HEK293 (cell line): Measurements from ENCODE around the gene IDI2.

Experiments used
- CTCF ChIA-PET: fragments of 350-600 bp; formaldehyde crosslinking; extraction: SDS; loops from one replicate; lab custom pipeline; 2021; ENCODE audit warnings: antibody characterized with exemption; lab: Yijun Ruan, JAX
- POLR2A ChIA-PET: fragments of 300-600 bp; formaldehyde crosslinking; extraction: SDS; loops from one replicate; lab custom pipeline; 2020; ENCODE audit warnings: antibody characterized with exemption, inconsistent platforms; lab: Yijun Ruan, JAX
- H3K27ac ChIP-seq: fragments of 200-500 bp; sonication (Bioruptor generic); 2 replicates; pipeline ENCODE4 v1.5.1; 2014; ENCODE audit warnings: low read depth, low read length, control low read depth, inconsistent platforms; ENCODE audit errors: extremely low read depth
- H3K36me3 ChIP-seq, 2 experiments: fragments of 200-500 bp in 1 of 2; sonication (Bioruptor generic) in 1 of 2; 1 replicate in 1 of 2; 2 replicates in 1 of 2; pipeline ENCODE4 v1.5.1; 2014 to 2017; ENCODE audit warnings: inconsistent platforms in 2 of 2, low read length in 2 of 2; ENCODE audit not compliant: control insufficient read depth in 2 of 2, insufficient read depth in 1 of 2
- H3K4me1 ChIP-seq: fragments of 200-500 bp; sonication (Bioruptor generic); 2 replicates; pipeline ENCODE4 v1.5.1; 2014; ENCODE audit warnings: mild to moderate bottlenecking, low read length, inconsistent platforms; ENCODE audit not compliant: control insufficient read depth, insufficient read depth
- H3K4me3 ChIP-seq: 2 replicates; pipeline ENCODE4 v1.5.1; 2011; ENCODE audit warnings: low read depth, mild to moderate bottlenecking, control low read depth, low read length, moderate library complexity
- H3K9me3 ChIP-seq: fragments of 200-500 bp; sonication (Bioruptor generic); 2 replicates; pipeline ENCODE4 v1.5.1; 2014; ENCODE audit warnings: low read depth, low read length, inconsistent platforms; ENCODE audit not compliant: control insufficient read depth, insufficient read depth
- GLIS2 ChIP-seq: fragments of 450-650 bp; formaldehyde crosslinking; IDR thresholded peaks from 2 replicates; pipeline ENCODE4 v1.5.1; 2016; ENCODE audit warnings: missing biosample characterization, missing genetic modification characterization
- KLF1 ChIP-seq: fragments of 450-650 bp; formaldehyde crosslinking; IDR thresholded peaks from 2 replicates; pipeline ENCODE4 v1.5.1; 2016; ENCODE audit warnings: missing biosample characterization, missing genetic modification characterization
- SP3 ChIP-seq: fragments of 450-650 bp; formaldehyde crosslinking; IDR thresholded peaks from 2 replicates; pipeline ENCODE4 v1.5.1; 2016; ENCODE audit warnings: missing biosample characterization, missing genetic modification characterization
- TCF7L2 ChIP-seq: IDR thresholded peaks from 2 replicates; pipeline ENCODE4 v1.6.1; 2011; ENCODE audit warnings: low read depth, mild to moderate bottlenecking, inconsistent platforms, low read length, moderate library complexity, borderline replicate concordance
- YY1 ChIP-seq: fragments of 450-650 bp; formaldehyde crosslinking; IDR thresholded peaks from 2 replicates; pipeline ENCODE4 v1.5.1; 2018; ENCODE audit warnings: missing biosample characterization, missing genetic modification characterization
- YY2 ChIP-seq: fragments of 450-650 bp; formaldehyde crosslinking; IDR thresholded peaks from 2 replicates; pipeline ENCODE4 v1.5.1; 2016; ENCODE audit warnings: missing biosample characterization, missing genetic modification characterization
- ZBTB7A ChIP-seq: fragments of 450-650 bp; formaldehyde crosslinking; IDR thresholded peaks from 2 replicates; pipeline ENCODE4 v1.5.1; 2016; ENCODE audit warnings: low read depth, missing biosample characterization, missing genetic modification characterization
- ZNF146 ChIP-seq: fragments of 450-650 bp; formaldehyde crosslinking; IDR thresholded peaks from 2 replicates; pipeline ENCODE4 v1.5.1; 2016; ENCODE audit warnings: missing biosample characterization, missing genetic modification characterization
- ZNF610 ChIP-seq: fragments of 450-650 bp; formaldehyde crosslinking; IDR thresholded peaks from 2 replicates; pipeline ENCODE4 v1.5.1; 2016; ENCODE audit warnings: missing biosample characterization, missing genetic modification characterization, borderline replicate concordance
- ZNF768 ChIP-seq: fragments of 450-650 bp; formaldehyde crosslinking; IDR thresholded peaks from 2 replicates; pipeline ENCODE4 v1.5.1; 2018; ENCODE audit warnings: missing biosample characterization, mild to moderate bottlenecking, missing genetic modification characterization
- ZNF830 ChIP-seq: fragments of 450-650 bp; IDR thresholded peaks from 2 replicates; pipeline ENCODE4 v1.5.0; 2018; ENCODE audit warnings: missing biosample characterization, missing genetic modification characterization, low read depth, mild to moderate bottlenecking, moderate library complexity
- ZSCAN30 ChIP-seq: fragments of 450-650 bp; IDR thresholded peaks from 2 replicates; pipeline ENCODE4 v1.5.1; 2018; ENCODE audit warnings: missing biosample characterization, mild to moderate bottlenecking, missing genetic modification characterization, moderate library complexity
- TF ChIP-seq, protein P1 (sequence below): sonication (generic); formaldehyde crosslinking; IDR thresholded peaks from 2 replicates; pipeline ENCODE4 v1.8.1; 2022; ENCODE audit warnings: mild to moderate bottlenecking, moderate library complexity, missing genetic modification reagents
- TF ChIP-seq, protein P2 (sequence below): fragments of 450-650 bp; formaldehyde crosslinking; IDR thresholded peaks from 2 replicates; pipeline ENCODE4 v1.5.1; 2016; ENCODE audit warnings: missing biosample characterization, missing genetic modification characterization
- TF ChIP-seq, protein P3 (sequence below): fragments of 450-650 bp; formaldehyde crosslinking; IDR thresholded peaks from 2 replicates; pipeline ENCODE4 v1.5.1; 2016; ENCODE audit warnings: missing biosample characterization, missing genetic modification characterization, borderline replicate concordance

The IDI2 gene

DNA sequence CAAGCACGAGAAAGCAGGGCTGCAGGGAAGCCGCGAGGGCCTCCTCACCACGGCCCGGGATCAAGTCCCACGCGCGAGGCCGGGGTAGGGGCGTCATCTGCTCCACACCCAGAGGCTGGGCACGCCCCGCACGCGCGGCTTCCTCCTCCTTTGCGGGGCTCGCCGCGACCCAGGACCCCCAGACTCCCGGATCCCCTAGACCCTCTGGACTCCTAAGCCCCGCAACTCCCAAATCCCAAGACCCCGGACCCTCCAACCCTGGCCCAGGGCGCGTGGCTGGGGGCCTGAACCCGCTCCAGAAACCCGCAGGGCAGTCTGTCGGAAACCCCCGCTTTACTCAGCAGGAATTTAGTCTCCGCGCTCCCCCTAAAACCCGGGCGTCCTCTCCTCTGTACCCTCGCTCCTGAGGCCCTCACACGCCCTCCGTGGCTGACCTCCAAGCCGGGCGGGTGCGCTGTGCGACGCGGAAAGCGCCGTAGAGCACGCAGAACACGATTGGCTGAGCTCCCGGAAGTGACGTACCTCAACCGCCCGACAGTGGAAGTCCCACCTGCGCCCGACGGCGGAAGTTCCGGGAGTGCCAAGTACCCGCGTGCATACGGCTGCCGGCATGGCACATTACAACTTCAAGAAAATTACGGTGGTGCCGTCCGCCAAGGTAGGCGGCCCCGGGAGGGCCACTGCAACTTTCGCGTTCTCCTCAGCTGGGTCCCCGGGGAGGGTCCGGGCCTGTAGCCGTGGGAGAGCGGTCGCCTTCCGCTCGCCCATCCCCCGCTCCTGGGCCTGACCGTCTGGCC lies 37.6 kb downstream of the IDI2 start, which contains the start of gene GTPBP4 (continued):
- 0 out of 2 replicates have a peak, but pooled peaks have one; percentile 36 for TF ChIP-seq YY2 (tag by site-specific recombination)
- peak; percentile 72 for TF ChIP-seq ZNF610 (tag by site-specific recombination)
- TF ChIP-seq, protein P1, sequence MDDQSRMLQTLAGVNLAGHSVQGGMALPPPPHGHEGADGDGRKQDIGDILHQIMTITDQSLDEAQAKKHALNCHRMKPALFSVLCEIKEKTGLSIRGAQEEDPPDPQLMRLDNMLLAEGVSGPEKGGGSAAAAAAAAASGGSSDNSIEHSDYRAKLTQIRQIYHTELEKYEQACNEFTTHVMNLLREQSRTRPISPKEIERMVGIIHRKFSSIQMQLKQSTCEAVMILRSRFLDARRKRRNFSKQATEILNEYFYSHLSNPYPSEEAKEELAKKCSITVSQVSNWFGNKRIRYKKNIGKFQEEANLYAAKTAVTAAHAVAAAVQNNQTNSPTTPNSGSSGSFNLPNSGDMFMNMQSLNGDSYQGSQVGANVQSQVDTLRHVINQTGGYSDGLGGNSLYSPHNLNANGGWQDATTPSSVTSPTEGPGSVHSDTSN, result 0 out of 2 replicates have a peak, but pooled peaks have one; percentile 13
- peak; percentile 67 for TF ChIP-seq SP3 (tag by site-specific recombination)
- peak; percentile 53 for TF ChIP-seq KLF1 (tag by site-specific recombination)
- peak; percentile 89; the same call in 1 of the 2 replicates for TF ChIP-seq ZSCAN30 (tag by site-specific recombination)
- TF ChIP-seq, protein P2, sequence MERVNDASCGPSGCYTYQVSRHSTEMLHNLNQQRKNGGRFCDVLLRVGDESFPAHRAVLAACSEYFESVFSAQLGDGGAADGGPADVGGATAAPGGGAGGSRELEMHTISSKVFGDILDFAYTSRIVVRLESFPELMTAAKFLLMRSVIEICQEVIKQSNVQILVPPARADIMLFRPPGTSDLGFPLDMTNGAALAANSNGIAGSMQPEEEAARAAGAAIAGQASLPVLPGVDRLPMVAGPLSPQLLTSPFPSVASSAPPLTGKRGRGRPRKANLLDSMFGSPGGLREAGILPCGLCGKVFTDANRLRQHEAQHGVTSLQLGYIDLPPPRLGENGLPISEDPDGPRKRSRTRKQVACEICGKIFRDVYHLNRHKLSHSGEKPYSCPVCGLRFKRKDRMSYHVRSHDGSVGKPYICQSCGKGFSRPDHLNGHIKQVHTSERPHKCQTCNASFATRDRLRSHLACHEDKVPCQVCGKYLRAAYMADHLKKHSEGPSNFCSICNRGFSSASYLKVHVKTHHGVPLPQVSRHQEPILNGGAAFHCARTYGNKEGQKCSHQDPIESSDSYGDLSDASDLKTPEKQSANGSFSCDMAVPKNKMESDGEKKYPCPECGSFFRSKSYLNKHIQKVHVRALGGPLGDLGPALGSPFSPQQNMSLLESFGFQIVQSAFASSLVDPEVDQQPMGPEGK (tag by site-specific recombination), result peak; percentile 59
- peak; percentile 81 for TF ChIP-seq GLIS2
- TF ChIP-seq, all 188 proteins: peak for 37

DNA sequence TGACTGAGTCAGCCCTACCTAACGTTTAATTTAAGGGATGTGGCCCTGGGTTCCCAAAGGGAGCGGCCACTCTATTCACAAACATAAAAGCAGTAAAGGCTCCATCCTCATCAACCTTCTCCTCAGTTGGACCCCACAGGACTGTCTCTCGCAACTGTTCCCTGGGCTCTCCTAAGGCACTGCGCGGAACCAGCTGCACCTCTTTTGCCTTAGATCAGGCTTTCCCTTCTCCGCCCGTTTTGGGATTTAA lies 38.1 kb downstream of the IDI2 start:
- POLR2A ChIA-PET, result interaction anchor here (0.7 to 1.3 kb wide), 3 partner anchors 14 to 61 kb away, joined by 3 to 6 read pairs (median 4); partner anchors contain the start of gene IDI1
- H3K27ac ChIP-seq, result peak overlapping the region; percentile 78; the same call in 1 of the 2 replicates
- peak overlapping the region; percentile 74 for H3K4me3 ChIP-seq
- no peaks in the 10 kb centered on the region for H3K9me3 ChIP-seq
- CTCF ChIA-PET, result interaction anchor here (0.9 kb wide), 1 partner anchor 122 kb away, joined by 3 read pairs; no protein-coding TSS in a partner anchor
- peaks cover 2% of the 10 kb centered on the region; the same call in 1 of the 2 replicates for H3K4me1 ChIP-seq
- TF ChIP-seq ZNF768 (tag by site-specific recombination) (no peak), TCF7L2 (no peak), ZBTB7A (tag by site-specific recombination) (no peak), ZNF830 (tag by site-specific recombination) (no peak), ZNF146 (no peak), YY1 (tag by site-specific recombination) (no peak)
- TF ChIP-seq, protein P3, sequence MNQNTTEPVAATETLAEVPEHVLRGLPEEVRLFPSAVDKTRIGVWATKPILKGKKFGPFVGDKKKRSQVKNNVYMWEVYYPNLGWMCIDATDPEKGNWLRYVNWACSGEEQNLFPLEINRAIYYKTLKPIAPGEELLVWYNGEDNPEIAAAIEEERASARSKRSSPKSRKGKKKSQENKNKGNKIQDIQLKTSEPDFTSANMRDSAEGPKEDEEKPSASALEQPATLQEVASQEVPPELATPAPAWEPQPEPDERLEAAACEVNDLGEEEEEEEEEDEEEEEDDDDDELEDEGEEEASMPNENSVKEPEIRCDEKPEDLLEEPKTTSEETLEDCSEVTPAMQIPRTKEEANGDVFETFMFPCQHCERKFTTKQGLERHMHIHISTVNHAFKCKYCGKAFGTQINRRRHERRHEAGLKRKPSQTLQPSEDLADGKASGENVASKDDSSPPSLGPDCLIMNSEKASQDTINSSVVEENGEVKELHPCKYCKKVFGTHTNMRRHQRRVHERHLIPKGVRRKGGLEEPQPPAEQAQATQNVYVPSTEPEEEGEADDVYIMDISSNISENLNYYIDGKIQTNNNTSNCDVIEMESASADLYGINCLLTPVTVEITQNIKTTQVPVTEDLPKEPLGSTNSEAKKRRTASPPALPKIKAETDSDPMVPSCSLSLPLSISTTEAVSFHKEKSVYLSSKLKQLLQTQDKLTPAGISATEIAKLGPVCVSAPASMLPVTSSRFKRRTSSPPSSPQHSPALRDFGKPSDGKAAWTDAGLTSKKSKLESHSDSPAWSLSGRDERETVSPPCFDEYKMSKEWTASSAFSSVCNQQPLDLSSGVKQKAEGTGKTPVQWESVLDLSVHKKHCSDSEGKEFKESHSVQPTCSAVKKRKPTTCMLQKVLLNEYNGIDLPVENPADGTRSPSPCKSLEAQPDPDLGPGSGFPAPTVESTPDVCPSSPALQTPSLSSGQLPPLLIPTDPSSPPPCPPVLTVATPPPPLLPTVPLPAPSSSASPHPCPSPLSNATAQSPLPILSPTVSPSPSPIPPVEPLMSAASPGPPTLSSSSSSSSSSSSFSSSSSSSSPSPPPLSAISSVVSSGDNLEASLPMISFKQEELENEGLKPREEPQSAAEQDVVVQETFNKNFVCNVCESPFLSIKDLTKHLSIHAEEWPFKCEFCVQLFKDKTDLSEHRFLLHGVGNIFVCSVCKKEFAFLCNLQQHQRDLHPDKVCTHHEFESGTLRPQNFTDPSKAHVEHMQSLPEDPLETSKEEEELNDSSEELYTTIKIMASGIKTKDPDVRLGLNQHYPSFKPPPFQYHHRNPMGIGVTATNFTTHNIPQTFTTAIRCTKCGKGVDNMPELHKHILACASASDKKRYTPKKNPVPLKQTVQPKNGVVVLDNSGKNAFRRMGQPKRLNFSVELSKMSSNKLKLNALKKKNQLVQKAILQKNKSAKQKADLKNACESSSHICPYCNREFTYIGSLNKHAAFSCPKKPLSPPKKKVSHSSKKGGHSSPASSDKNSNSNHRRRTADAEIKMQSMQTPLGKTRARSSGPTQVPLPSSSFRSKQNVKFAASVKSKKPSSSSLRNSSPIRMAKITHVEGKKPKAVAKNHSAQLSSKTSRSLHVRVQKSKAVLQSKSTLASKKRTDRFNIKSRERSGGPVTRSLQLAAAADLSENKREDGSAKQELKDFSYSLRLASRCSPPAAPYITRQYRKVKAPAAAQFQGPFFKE, result no peak
- H3K36me3 ChIP-seq, result peaks cover 8 to 18% of the 10 kb centered on the region in 2 experiments
